ENCODE data around the gene SPINT1. TPM values are rescaled to one million over a fixed set of nuclear protein-coding genes. Genes with fewer than 3 reads are reported as not detected.
A peak's percentile ranks its signal among the peaks of the same experiment; 100 is the strongest.

SPINT1 gene
- total RNA-seq, 1 experiment from 2014 or later, result 123 TPM

DNA sequence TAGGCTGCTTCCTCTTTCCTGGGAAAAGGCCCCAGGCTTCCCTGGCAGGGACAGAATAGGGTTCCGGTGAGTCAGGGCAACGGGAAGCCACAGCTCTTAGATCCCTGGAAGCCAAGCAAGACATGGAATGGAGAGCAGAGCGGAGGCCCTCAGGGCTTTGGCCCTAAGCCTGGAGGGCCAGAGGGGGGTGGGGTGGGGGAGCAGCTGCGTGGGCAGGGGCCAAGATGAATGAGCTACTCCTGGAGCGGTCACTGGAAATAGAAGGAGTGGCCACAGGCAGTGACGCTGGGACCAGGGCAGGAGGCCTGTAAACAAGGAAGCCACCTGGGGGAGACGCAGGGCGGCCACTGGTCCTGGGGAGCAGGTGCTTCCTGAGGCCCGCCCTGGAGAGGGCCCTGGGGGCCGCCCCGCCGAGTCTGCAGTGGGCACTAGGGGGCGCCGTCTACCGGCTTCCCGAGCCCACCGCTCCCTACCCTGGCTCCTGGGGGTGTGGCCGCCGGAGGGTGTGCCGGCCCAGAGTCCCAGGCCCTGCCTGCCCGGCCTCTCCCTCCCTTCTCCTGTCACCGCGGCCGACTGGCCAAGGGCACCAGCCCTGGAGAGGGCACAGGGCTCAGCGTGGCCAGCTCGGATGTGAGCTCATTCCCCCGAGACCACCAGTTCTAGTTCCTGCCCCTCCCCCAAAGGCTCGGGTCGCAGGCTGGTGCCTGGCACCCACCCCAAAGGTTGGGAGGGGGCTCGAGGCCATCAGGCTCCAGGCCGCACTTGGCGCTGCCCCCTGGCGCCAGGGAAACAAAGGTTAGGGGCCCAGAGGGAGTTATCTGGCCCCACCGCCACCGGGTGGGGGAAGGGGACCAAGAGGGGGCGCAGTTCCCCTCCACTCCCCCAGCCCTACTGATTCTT is 62.5 kb downstream of the SPINT1 start:
- POLR2A ChIA-PET, result interaction anchor here (0.5 to 3.4 kb wide), 14 partner anchors 9 to 450 kb away, joined by 3 to 35 read pairs (median 3); partner anchors contain the start of genes CHAC1, CHP1, DLL4 and EXD1
- TF ChIP-seq EZH2phosphoT487 (IDR thresholded peaks at IDR 0.05; ENCODE audit: borderline replicate concordance) (no peak), SP1 (IDR thresholded peaks at IDR 0.05; ENCODE audit: low read depth) (no peak), TCF7L2 (IDR thresholded peaks at IDR 0.05; ENCODE audit: borderline replicate concordance, extremely low read depth, insufficient read depth, insufficient read length) (peak; percentile 77), CTCF (IDR thresholded peaks at IDR 0.05 in 2 of 3, conservative IDR thresholded peaks at IDR 0.05 in 1 of 3; ENCODE audit: borderline replicate concordance in 1 of 3, insufficient read depth in 1 of 3, low read depth in 2 of 3, low read length in 2 of 3) (peak in 2 of 3 experiments; percentile 76 to 83; a peak in 4 of 6 replicates), ZBTB33 (IDR thresholded peaks at IDR 0.05; ENCODE audit: extremely low read depth, insufficient replicate concordance, low read length) (no peak), RAD21 (IDR thresholded peaks at IDR 0.05; ENCODE audit: low read depth) (no peak), POLR2AphosphoS5 (IDR thresholded peaks at IDR 0.05; ENCODE audit: low read depth, low read length) (peak; percentile 85)
- CTCF ChIA-PET, result interaction anchor here (0.5 to 6.8 kb wide), 33 partner anchors 9 to 616 kb away, joined by 3 to 78 read pairs (median 4); partner anchors contain the start of genes CCDC32, CHAC1, CHP1 and DLL4
- RAD21 ChIA-PET (ENCODE audit: low non-redundant PET in 1 of 2, low total read pairs in 2 of 2, uncharacterized antibody in 2 of 2, unreplicated experiment in 2 of 2), result interaction anchor here (0.5 to 2.0 kb wide), 9 partner anchors 12 to 282 kb away, joined by 3 to 12 read pairs (median 4); partner anchors contain the start of gene VPS18 (in 1 of the 2)
- H2AFZ ChIP-seq (ENCODE audit: low read depth, low read length, poor library complexity, severe bottlenecking), result no peak overlapping the region
- H3K79me2 ChIP-seq (ENCODE audit: insufficient read depth, low read length), result no peaks in the 10 kb centered on the region
- H4K20me1 ChIP-seq (ENCODE audit: insufficient read depth), result no peaks in the 10 kb centered on the region
- peak overlapping the region; percentile 94 for H3K27ac ChIP-seq (ENCODE audit: low read depth, low read length)
- peak overlapping the region; percentile 99 for H3K4me2 ChIP-seq (ENCODE audit: low read length)
- peak; percentile 90 for ATAC-seq
- peak overlapping the region; percentile 41 to 64 for H3K4me3 ChIP-seq (replicated peaks in 1 of 2; ENCODE audit: low read depth in 1 of 2, low read length in 2 of 2)
- H3K9me2 ChIP-seq (ENCODE audit: insufficient read depth), result no peaks in the 10 kb centered on the region
- no peaks in the 10 kb centered on the region for H3K9me3 ChIP-seq (ENCODE audit: control insufficient read depth in 1 of 2, insufficient read depth in 1 of 2, low read depth in 1 of 2, low read length in 2 of 2)
- peak; percentile 90 for DNase-seq (ENCODE audit: low read depth, low spot score)
- peaks cover 0 to 7% of the 10 kb centered on the region in 2 experiments; a peak in 2 of 4 replicates for H3K36me3 ChIP-seq (ENCODE audit: control insufficient read depth in 1 of 2, insufficient read depth in 2 of 2, low read length in 2 of 2)
- H3K27me3 ChIP-seq (ENCODE audit: insufficient read depth, low read length), result no peaks in the 10 kb centered on the region
- intact Hi-C loops (cut with micrococcal nuclease), result loop anchor here (1.0 to 2.0 kb wide), 3 partner anchors 23 to 426 kb away; partner anchors contain the start of genes DLL4, NUSAP1 and OIP5
- peak overlapping the region; percentile 67 for H3K9ac ChIP-seq (ENCODE audit: low read length)
- peaks cover 32 to 40% of the 10 kb centered on the region in 2 experiments for H3K4me1 ChIP-seq (ENCODE audit: control insufficient read depth in 1 of 2, insufficient read depth in 2 of 2, low read length in 2 of 2)
- BruUV-seq (replicated peaks), result no TSS peak
